Natural killer cell (primary cell): ENCODE results near the gene APC2. TPM values are rescaled to one million over a fixed set of nuclear protein-coding genes. Genes with fewer than 3 reads are reported as not detected.

ENCODE experiments used
- ATAC-seq, 3 donors: fragments of 150-1000 bp in 2 of 3; fragments of 200-7000 bp in 1 of 3; cut with Tn5 transposase; 1 replicate in 1 of 3; 2 replicates in 2 of 3; pipeline ENCODE4 v1.10.0; 2021; ENCODE audit warnings: mild to moderate bottlenecking in 2 of 3, moderate library complexity in 2 of 3
- DNase-seq, 2 donors: peaks; one replicate each; pipeline versions ENCODE4 v3.0.0 to v3.0.0-alpha.2; 2013 to 2021; ENCODE audit warnings: mixed read lengths in 1 of 2
- H3K27ac ChIP-seq: one replicate; pipeline ENCODE4 v1.5.1; 2013; ENCODE audit warnings: mild to moderate bottlenecking, low read length
- H3K27me3 ChIP-seq: one replicate; pipeline ENCODE4 v1.6.1; 2013; ENCODE audit warnings: low read length; ENCODE audit not compliant: control insufficient read depth, insufficient read depth
- H3K36me3 ChIP-seq: one replicate; pipeline ENCODE4 v1.6.1; 2013; ENCODE audit warnings: low read length; ENCODE audit not compliant: control insufficient read depth, insufficient read depth
- H3K4me1 ChIP-seq: one replicate; pipeline ENCODE4 v1.6.1; 2013; ENCODE audit warnings: low read length; ENCODE audit not compliant: control insufficient read depth, insufficient read depth
- H3K4me3 ChIP-seq: one replicate; pipeline ENCODE4 v1.5.1; 2013; ENCODE audit warnings: low read length
- H3K9me3 ChIP-seq: one replicate; pipeline ENCODE4 v1.6.1; 2013; ENCODE audit warnings: low read length; ENCODE audit not compliant: control insufficient read depth, insufficient read depth
- H3K27ac Mint-ChIP-seq, 2 donors: one replicate each; pipeline ENCODE4 v1.8.0; 2022; ENCODE audit warnings: mild to moderate bottlenecking in 2 of 2, mixed read lengths in 2 of 2, moderate library complexity in 1 of 2
- H3K27me3 Mint-ChIP-seq, 2 donors: one replicate each; pipeline ENCODE4 v1.8.0; 2022; ENCODE audit warnings: low read depth in 2 of 2, mixed read lengths in 2 of 2
- H3K36me3 Mint-ChIP-seq: one replicate; pipeline ENCODE4 v1.8.0; 2022; ENCODE audit warnings: mixed read lengths
- H3K4me1 Mint-ChIP-seq, 2 donors: one replicate each; pipeline ENCODE4 v1.8.0; 2022; ENCODE audit warnings: mixed read lengths in 2 of 2
- H3K4me3 Mint-ChIP-seq: one replicate; pipeline ENCODE4 v1.8.0; 2022; ENCODE audit warnings: mild to moderate bottlenecking, moderate library complexity, mixed read lengths
- H3K9me3 Mint-ChIP-seq, 2 donors: one replicate each; pipeline ENCODE4 v1.8.0; 2022; ENCODE audit warnings: mixed read lengths in 2 of 2
- WGBS: methylation state at CpG from one replicate; pipeline ENCODE4 v1.1.7; 2013; ENCODE audit warnings: missing lambda C conversion rate; ENCODE audit not compliant: insufficient coverage; 5-methylcytosine and 5-hydroxymethylcytosine counted together
- intact Hi-C: fragments of 100-400 bp; cut with micrococcal nuclease; formaldehyde crosslinking; loops from one replicate; pipeline ENCODE4 v1.14.2; 2022
- total RNA-seq, 4 donors: library from RNA; stranded (reverse); fragments of 120-200 nt in 1 of 4; gene quantifications; one replicate each; pipeline versions ENCODE4 v1.2.3 to v1.2.4, GENCODE V29; 2013 to 2022
- TF ChIP-seq, protein P1 (sequence below): fragments of 200-600 bp; IDR thresholded peaks from one replicate; pipeline ENCODE4 v1.8.0; 2022; ENCODE audit warnings: antibody characterized with exemption

APC2 gene
- total RNA-seq, 3 donors from 2014 or later (not counting 1 experiment from before 2014, with no cell fraction given): 0.14 to 0.58 (median 0.27) TPM

DNA sequence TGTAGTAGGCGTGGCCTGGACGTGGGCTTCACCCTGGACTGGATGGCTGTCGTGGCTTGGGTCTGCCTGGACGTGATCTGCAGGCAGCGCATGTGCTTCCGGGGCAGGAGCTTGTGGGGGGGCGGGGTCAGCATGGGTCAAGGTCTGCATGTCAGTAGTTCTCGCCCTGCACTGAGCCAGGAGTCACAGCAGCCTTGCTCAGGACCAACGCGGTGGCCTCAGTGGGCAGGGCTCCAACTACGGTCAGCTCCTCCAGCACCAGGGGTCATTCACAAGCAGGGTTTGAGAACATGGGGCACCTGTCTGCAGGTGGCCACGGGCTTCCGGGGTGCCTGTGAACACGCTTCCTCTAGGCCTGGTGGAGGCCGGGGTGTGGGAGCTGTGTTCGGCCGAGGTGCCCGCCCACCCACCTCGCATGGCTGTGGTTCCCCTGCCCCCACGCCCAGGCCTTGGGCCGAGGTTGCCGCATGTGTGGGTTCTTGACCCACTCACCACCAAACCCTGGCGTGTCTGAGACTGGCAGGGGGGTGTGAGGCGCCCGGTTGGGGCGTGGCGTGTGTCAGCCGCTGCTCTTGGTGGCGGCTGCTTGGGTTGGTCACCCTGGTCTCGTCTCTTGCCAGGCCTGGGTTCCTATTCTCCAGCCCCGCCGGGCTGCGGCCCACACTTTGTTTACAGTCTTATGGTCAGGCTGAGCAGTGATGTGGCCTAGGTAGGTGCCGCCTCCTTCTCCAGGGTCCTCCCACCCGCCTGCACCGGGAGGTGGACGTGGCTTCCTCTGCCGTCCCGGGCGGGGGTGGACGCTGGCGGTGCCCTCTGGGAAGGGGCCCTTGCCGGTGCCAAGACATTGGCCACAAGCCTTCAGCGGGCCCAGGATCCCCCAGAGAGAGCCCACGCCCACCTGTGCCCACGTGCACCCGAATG lies 16.5 kb upstream of the APC2 start:
- H3K9me3 Mint-ChIP-seq: no peaks in the 10 kb centered on the region
- H3K36me3 ChIP-seq: peaks cover 57% of the 10 kb centered on the region
- no peaks in the 10 kb centered on the region for H3K9me3 ChIP-seq
- H3K27me3 ChIP-seq: no peaks in the 10 kb centered on the region
- 92% methylated on average over 47 of the region's 47 CpGs for WGBS
- ATAC-seq (no peak), DNase-seq (no peak)
- H3K27ac Mint-ChIP-seq: no peak overlapping the region
- no peaks in the 10 kb centered on the region for H3K36me3 Mint-ChIP-seq
- H3K4me3 ChIP-seq: no peak overlapping the region
- H3K27ac ChIP-seq: no peak overlapping the region
- H3K4me1 Mint-ChIP-seq: peaks cover 0 to 7% of the 10 kb centered on the region in 2 donors
- intact Hi-C loops: no loop called here
- TF ChIP-seq, protein P1, sequence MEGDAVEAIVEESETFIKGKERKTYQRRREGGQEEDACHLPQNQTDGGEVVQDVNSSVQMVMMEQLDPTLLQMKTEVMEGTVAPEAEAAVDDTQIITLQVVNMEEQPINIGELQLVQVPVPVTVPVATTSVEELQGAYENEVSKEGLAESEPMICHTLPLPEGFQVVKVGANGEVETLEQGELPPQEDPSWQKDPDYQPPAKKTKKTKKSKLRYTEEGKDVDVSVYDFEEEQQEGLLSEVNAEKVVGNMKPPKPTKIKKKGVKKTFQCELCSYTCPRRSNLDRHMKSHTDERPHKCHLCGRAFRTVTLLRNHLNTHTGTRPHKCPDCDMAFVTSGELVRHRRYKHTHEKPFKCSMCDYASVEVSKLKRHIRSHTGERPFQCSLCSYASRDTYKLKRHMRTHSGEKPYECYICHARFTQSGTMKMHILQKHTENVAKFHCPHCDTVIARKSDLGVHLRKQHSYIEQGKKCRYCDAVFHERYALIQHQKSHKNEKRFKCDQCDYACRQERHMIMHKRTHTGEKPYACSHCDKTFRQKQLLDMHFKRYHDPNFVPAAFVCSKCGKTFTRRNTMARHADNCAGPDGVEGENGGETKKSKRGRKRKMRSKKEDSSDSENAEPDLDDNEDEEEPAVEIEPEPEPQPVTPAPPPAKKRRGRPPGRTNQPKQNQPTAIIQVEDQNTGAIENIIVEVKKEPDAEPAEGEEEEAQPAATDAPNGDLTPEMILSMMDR: no peak
- H3K4me3 Mint-ChIP-seq: no peak overlapping the region
- H3K4me1 ChIP-seq: peaks cover 6% of the 10 kb centered on the region
- H3K27me3 Mint-ChIP-seq: no peaks in the 10 kb centered on the region

DNA sequence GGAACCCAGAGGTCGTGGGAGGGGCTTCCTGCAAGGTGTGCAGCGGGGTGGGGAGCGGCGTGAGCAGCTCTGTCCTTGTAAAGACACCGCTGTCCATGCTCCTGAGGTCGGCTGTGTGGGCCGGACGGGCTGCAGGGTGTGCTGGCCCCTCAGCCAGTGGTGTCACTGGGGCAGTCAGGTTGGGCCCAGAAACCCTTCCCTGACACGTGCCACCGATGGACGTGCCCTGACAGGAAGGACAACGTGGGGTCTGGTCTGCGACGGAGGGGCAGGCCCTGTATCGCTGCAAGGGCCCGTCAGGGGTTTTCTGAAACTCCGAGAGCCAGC lies 15.9 kb upstream of the APC2 start:
- H3K27ac ChIP-seq: no peak overlapping the region
- peaks cover 8% of the 10 kb centered on the region for H3K4me1 ChIP-seq
- DNase-seq (no peak), ATAC-seq (no peak)
- H3K27ac Mint-ChIP-seq: no peak overlapping the region
- no peak overlapping the region for H3K4me3 Mint-ChIP-seq
- no peaks in the 10 kb centered on the region for H3K27me3 ChIP-seq
- no peaks in the 10 kb centered on the region for H3K36me3 Mint-ChIP-seq
- no peak overlapping the region for H3K4me3 ChIP-seq
- intact Hi-C loops: no loop called here
- 96% methylated on average over 17 of the region's 17 CpGs for WGBS
- no peaks in the 10 kb centered on the region for H3K9me3 Mint-ChIP-seq
- H3K27me3 Mint-ChIP-seq: no peaks in the 10 kb centered on the region
- H3K9me3 ChIP-seq: no peaks in the 10 kb centered on the region
- H3K36me3 ChIP-seq: peaks cover 52% of the 10 kb centered on the region
- TF ChIP-seq, protein P1: no peak
- peaks cover 0 to 9% of the 10 kb centered on the region in 2 donors for H3K4me1 Mint-ChIP-seq

DNA sequence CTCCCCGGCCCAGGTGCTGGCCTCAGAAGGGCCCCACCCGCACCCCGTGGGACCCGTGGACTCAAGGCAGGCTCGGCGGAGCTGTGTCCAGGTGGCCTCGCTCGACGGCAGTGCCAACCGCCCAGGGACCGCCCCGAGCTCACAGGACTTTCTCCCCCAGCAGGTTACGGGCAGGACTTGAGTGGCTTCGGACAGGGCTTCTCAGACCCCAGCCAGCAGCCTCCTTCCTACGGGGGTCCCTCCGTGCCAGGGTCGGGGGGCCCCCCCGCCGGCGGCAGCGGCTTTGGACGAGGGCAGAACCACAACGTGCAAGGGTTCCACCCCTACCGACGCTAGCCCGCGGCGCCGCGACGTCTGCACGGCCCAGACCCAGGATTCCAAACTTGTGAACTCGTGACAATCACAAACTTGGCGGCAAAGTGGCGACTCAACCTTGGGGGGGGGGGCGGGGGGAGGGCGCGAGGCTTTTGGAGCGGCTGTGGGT lies 15.3 kb upstream of the APC2 start:
- no peaks in the 10 kb centered on the region for H3K9me3 Mint-ChIP-seq
- no peak overlapping the region for H3K27ac Mint-ChIP-seq
- no peak overlapping the region for H3K27ac ChIP-seq
- peaks cover 14% of the 10 kb centered on the region for H3K4me1 ChIP-seq
- no peak for ATAC-seq
- H3K4me3 Mint-ChIP-seq: no peak overlapping the region
- no peak for DNase-seq
- peaks cover 49% of the 10 kb centered on the region for H3K36me3 ChIP-seq
- no peak overlapping the region for H3K4me3 ChIP-seq
- no peaks in the 10 kb centered on the region for H3K9me3 ChIP-seq
- H3K36me3 Mint-ChIP-seq: no peaks in the 10 kb centered on the region
- no peaks in the 10 kb centered on the region for H3K27me3 Mint-ChIP-seq
- TF ChIP-seq, protein P1: no peak
- WGBS: 90% methylated on average over 35 of the region's 39 CpGs
- peaks cover 2 to 12% of the 10 kb centered on the region in 2 donors for H3K4me1 Mint-ChIP-seq
- no peaks in the 10 kb centered on the region for H3K27me3 ChIP-seq
- intact Hi-C loops: no loop called here
